HG03025 (cell line): Measurements from ENCODE around the gene IP6K2.

Source experiments
- ATAC-seq: cut with Tn5 transposase; IDR thresholded peaks from one replicate; pipeline ENCODE4 v1.9.1; 2021; ENCODE audit warnings: mild to moderate bottlenecking, moderate library complexity; ENCODE audit not compliant: unreplicated experiment, low FRiP score

Gene IP6K2

DNA sequence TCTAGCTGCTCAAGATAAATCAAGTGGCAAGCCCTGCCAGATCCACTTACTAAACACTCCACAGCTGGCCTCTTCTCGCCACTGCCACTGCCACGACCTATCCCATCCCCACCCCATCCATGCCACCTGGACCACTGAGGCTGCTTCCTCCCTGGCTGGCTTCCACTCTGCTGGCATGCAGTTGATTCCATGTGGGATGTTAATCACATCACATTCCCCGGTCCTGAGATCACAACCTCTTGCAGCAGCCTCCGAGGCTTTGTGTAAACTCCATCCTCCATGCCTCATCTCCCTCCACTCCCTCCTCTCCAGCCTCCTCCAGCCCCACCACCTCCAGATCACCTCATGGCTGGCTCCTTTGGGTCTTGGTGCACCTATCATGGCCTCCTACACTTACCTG is 39.0 kb downstream of the IP6K2 start:
- ATAC-seq = no peak

DNA sequence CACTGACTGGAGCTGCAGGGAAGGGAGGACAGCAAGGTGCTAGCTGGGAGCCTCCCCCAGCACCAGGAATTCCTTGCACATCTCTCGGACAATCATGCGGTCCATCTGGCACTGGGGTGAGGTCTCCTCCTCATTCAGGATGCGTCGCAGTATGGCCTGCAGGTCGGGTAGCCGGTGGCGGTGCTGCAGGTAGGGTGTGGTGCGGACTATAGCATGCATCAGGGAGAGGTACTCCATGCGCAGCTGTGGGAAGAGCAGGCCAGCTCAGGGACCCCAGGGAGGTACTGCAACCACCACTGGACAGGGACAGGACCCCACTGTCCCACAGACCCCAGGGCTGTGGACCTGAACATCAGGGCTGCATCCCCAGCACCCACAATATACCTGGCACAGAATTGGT is 42.5 kb downstream of the IP6K2 start:
- no peak for ATAC-seq

DNA sequence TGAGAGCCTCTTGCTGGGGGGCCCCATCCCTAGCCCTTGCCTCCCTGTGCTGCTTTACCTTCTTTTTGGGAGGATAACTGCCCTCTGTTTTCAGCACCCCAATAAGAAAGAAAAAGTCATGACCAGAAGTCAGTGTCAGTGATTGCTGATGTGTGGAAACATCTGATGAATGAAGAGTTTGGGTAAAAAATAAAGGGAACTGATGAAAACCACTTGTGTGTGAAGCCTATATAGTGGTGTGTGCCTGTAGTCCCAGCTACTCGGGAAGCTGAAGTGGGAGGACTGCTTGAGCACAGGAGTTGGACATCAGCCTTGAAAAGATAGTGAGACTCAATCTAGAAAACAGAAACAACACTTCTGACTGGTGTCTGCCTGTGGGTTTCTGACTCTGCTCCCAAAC is 44.5 kb downstream of the IP6K2 start:
- ATAC-seq = no peak

DNA sequence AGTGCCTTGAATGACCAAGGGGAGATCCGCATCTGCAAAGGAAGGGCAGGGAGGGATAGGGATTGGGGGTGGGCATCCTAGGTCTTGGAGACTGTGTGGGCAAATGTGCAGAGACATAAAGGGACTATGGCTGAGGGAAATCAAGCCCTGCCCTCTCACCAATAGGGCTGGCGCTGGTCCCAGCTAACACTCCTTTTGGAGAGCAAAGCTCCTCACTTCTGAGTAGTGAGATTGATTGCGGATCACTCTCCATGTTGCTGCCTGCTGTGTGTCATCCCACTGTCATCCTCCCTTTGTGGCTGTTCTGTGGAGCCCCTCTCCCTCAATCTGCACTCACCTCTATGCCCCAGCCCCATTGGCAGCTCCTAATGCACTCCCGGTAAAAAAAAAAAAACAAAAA is 52.1 kb downstream of the IP6K2 start:
- ATAC-seq = no peak

DNA sequence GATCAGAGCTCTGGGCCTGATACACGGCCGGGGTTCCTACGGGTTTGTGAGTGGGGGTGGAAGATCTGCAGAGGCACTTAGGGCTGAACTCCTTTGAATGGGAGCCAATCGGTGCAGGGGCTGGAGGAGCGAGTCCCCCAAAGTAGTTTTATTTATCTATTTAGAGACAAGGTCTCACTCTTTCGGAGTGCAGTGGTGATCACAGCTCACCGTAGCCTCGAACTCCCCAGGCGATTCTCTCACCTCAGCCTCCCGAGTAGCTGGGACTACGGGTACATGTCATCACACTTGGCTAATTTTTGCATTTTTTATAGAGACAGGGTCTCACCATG is 52.7 kb downstream of the IP6K2 start:
- no peak for ATAC-seq

DNA sequence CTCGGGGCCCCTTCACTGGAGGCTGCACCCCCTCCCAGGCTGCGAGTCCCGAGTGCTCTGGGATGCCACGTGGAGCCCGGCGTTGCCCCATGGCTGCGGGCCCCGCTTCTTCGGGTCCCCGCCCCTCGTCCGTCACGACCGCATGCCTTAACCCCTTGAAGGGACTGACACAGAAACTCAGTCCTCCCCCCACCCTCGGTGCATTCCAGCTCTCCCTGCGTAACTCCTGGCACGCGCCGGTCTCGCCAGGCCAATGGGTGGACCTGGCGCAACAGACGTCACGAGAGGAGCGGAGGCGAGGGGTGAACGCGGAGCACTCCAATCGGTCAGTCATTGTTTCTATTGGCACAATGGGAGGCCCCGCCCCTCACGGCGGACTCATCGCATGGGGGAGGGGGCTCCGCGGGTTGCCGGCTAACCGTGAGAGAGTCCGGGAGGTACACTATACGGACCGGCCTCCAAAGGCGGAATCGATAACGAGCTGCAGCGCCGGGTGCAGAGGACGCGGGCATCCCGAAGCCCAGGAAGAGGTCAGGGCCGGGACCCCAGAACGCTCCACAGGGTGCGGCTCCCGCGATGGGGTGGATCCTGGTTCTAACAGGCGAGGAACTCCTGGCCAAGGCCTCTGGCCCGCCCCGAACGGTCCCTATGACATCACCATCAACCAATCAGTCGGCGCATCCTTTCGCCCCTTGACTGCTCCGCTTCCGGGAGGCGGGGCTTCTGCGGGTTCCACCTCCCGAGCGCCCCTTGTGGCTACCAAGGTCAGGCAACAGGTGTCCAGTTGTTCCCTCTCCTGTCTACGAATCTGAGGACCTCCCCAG is 53.3 kb downstream of the IP6K2 start:
- ATAC-seq = peak; percentile 73

DNA sequence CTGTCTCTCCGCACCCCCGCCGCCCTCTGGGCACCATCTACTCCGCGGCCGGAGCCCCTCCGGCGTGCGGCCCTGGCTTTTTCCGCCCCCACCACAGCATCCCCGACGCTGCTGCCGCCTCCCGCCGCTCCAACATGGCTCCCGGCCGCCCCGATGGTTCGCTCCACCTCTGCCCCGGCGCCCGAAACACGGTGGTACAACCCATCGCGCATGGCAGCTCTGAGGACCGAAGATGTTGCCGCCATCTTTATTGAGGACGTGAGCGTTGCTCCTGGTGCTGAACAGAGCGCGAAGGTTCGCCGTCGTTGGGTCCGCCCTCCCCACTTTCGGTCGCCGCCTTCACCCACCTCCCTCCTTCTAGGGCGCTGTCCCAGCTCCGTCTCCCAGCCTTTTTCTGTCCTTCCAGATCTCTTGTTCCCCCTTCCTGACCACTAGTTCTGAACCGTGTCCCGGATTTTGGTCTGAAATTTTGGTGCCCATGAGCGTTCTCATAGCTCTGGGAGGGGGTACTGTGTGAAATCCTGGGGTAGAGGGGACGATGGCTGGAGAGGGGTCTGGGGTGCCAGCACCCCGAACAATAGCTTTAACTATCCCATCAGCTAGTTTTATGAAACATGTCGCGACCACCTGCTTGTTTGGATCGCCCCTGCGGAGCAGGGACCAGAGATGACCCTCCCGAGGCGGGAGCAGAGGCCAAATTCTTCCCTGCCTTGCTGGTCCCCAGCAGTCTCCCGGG is 54.1 kb downstream of the IP6K2 start, which contains the start of gene CELSR3:
Gene CELSR3 (minus strand): TSS at position 134 of the 736 bp plus-strand sequence. CDS start 252 bp downstream, outside the sequence.
- no peak for ATAC-seq

DNA sequence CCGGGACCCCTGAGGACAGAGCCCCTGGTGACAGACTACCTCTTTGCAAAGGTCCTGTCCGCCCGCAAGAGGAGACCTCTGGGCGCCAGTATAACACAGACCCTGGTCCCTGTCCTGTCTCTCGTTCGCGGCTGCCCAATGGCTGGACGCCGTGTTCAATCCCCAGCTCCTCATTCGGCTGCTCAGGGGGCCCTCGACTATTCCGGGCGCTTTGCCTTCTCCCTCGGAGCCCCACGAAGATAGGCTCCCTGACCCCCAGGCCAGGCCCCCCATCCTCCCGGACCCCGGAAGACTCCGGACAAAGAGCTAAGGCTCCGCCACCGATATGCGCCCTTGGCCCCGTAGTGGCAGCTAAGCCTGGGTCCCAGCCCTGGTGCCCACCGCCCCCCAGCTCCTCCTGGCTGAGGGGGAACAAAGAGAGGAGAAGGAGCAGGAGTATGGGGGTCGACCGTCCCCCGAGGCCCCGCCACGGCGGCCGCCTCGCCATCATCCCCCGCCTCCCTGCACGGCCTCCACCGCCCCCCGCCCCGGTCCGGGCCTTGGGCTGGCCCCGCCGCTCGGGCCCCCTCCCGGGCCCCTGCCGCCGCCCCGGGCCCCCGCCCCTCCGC is 54.8 kb downstream of the IP6K2 start:
- ATAC-seq = no peak

DNA sequence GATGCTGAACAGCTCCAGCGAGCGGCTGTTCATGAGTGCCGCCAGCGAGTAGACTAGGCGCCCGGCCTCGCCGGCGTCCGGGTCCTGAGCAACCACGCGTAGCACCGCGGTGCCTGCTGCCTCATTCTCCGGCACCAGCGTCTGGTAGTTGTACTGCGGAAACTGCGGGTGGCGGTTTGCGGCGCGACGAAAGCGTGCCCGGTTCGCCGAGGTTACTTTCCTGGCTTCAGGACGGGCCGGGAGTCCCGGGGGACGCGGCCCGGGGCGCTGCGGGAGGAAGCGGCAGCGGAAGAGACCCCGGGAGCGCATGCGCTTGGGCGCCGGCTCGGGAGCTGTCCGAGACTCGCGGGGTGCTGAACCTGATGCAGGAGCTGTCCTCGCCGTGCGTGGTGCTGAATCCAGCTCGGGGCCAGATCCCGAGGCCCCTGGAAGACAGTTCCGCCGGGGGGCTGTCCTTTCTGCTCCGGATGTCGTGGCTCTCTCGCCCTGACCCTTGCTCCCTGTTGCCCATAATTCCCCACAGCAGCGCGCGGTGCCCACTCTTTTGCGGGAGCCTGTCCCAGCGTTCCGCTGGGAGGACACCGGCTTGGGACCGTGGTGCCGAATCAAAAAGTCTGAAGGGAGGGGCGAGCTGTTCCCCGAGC is 55.4 kb downstream of the IP6K2 start:
- no peak for ATAC-seq

DNA sequence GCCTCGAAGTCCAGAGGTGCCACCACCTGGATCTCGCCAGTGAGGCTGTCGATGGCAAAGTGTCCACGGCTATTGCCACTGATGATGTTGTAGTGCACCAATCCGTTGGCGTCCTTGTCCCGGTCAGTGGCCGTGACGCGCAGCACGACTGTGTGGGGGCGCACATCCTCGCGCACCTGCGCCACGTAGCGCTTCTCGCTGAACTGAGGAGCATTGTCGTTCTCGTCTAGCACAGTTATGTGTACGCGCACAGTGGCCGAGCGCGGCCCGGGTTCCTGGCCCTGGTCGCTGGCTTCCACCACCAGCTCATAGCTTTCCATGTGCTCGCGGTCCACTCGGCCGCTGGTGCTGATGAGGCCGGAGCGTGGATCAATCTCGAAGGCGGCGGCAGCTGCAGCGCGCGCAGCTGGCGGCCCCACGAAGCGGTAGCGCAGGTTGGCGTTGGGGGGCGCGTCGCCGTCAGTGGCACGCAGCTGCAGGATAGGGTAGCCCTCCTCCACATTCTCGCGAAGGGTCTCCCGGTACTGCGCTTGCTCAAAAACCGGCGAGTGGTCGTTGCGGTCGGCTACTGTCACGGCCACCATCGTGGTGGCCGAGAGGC is 56.1 kb downstream of the IP6K2 start:
- ATAC-seq = no peak

DNA sequence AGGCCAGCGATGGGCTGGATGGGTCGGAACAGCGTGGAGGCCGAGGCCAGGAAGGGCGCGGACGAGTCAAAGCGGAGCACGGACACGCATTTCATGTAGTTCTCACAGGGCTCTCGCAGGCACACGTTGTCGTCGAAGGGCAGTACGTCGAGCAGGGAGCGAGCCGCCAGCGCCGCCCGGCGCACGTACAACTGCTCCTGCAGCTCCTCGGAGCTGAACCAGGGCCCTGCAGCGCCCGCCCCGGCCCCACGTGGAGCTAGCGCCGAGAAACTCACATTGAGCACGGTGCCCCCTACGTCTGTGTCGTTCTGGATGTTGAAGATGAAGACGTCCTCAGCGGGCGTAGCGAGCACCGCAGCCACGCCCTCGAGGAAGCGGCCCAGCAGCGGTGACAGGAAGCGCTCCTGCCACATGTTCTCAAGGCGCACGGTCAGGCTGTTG is 60.2 kb downstream of the IP6K2 start:
- ATAC-seq = no peak

DNA sequence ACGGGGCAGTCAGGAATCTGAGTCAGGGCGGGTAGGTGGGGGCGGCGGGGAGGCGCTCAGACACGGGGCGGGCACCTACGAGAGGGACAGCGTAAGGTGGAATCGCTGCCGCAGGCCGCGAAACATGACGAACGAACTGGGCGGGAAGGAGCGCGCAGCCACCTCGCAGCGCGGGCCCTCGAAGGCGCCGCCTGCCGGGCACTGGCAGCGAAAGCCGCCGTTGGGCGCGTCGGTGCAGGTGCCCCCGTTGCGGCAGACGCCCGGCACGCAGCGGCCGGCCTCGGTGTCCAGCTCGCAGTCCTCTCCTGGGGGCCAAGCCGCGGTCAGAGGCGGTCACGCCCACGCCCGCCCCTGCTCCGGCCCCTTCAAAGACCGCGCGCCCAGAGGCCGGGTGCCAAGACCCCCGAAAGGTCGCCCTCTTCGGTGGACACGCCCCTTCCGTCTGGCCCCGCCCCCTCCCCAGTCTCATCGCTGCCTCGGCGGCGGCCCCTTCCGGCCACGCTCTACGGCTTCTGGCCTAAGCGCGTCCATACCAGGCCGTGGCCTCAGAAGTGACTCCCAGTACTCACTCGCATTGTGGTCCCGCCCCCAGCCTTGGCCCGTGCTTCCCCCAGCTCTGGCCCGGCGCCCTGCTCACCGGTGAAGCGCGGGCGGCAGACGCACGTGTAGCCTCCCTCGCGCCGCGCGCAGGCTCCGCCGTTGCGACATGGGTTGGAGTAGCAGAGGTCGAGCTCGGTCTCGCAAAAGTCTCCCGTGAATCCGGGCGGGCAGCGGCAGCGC is 60.8 kb downstream of the IP6K2 start:
- ATAC-seq = no peak

DNA sequence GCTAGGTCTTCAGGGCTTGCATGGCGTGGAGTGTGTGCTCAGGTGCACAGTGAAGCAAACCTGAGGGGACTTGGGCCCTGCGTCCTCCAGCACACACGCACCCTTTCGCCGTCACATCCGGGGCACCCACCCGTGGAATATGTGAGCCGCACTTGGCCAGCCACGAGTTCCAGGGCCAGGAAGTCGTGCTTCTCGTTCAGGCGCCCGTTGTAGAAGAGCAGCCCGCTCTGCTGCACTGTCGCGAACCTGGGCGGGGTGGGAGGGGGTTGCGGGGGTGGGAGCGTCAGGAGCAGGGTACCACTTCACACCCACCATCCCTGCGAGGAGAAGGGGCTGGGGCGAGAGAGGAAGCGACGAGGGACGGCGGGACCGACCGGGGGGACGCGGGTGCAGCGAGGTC is 61.4 kb downstream of the IP6K2 start:
- ATAC-seq = no peak

DNA sequence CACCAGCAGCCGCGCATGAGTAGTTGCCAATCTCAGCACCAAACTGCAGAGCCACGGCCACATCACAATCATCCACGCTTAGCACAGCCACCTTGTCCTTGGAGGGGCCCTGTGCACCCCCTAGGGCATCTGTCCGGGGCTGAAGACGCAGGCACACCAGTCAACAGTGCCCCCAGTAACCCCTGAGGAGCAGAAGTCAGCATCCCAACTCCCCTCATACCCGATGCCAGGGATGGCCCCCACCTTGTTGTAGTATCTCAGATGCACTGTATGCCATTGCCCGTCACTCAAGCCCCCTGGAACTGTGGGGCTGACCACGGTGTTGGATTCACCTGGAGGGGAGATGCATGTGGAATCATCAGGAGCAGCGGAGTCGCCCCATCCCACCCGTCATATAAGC is 62.0 kb downstream of the IP6K2 start:
- no peak for ATAC-seq

DNA sequence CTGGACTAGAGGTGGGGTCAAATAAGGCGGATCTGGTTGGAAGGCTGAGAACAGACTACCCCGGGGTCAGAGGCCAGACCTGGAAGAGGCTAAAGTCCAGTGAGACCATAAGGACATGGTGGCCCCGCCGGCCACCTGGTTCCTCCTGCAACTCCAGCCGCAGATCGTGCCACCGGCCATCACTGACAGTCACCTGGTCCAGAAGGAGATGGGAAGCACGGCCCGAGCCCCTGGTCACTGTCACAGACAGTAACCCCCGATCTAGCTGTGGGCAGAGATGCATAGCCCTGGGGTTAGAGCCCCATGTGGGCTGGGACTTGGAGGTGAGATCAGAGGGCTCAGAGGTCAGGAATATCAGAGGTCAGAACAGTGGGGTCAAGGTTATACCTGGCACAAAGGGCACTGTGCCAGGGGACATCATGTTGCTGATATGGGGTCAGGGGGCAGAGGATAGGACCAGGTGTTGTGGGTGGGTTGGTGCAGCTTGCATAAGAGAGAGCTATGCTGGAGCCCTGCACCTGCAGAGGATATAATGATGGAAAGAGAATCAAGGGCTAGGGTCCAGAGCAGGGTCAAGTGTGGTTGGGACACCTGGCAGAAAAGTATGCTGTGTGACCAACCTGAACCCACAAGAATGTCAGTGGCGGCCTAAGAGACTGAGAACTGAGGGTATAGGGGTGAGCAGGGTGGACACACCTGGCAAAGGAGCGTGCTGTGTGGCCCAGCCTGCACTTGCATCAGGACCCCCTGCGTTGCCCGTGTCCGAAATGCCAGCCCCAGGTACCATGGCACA is 63.9 kb downstream of the IP6K2 start:
- ATAC-seq = no peak

DNA sequence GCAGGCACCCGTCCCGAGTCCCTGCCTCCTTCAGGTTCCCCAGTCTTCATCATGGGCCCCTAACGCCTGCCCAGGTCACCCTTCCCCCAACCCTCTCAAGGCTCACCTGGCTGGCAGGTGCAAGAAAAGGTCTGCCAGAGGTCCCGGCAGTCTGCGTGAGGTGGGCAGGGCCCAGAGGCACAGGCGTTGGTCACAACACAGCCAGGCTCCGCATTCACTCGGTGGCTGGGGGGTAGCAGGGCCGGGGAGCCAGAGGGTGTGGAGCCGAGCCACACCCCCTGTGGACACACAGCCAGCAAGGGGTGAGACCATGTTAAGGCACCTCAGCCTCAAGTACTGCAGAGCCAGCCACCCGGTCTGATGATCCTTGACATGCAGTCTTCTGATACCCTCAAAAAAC is 65.2 kb downstream of the IP6K2 start:
- ATAC-seq = no peak

DNA sequence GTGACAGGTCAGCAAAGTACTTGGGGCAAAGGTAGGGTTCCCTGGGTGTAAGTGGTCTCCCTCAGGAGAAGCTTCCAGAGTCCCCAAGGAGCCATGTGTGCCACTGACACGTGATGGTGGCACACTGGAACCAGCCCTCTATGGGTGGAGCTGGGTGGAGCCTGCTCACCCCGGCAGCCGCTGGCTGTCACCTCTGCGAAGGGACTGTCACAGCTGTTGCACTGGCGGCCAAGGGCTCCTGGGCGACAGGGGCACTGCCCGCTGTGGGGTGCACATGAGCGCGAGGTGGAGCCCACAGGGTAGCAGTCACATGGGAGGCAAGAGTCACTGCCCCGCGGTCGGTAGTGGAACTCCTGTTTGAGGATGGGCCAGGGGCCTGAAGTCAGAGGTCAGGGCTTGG is 66.3 kb downstream of the IP6K2 start:
- no peak for ATAC-seq

DNA sequence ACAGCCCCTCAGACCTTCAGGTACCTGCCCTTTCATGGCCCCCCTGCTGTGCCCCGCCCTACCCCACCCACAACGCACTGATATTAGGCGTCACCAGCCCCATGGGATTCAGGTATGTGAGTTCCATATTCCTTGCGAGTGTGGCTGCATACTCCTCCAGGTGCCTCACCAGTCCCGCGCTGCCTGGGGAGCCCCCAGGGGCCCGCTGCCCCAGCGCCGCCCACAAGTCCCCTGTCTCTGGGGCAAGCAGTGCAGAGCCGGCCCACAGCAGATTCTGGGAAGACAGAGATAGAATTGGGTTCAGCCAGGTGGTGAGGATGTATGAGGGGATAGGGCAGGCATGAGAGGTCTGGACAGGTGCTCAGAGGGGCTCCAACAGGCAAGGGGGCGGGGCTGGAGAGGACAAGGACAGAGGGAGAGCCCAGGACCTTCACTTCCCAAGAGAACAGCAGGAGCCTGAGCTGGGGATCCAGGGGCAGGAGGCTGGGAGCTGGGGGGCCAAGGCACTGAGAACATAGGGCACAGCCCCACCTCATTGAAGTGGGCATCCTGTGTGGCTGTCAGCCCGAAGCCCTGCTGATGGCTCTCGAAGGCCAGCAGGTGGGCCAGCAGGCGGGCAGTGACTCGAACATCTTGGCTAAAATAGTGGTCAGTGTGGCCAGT is 68.7 kb downstream of the IP6K2 start:
- no peak for ATAC-seq

DNA sequence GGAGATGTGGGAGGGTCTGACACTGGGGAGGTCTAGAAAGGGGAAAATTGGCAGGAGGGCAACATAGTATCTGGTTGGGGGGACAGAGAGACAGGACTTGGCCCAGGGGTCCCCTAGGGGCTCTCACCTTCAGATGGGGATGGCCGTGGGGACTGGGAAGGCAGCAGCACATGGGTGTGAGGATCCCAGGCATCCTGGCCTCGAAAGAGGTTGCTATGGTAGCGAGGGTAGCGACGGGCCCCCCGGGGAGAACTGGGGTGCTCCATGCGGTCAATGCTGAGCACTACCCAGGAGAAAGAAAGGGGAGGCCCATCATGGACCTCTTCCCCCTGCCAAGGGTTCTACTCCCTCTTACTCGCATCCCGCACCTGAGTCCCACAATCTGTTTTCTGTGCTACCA is 69.3 kb downstream of the IP6K2 start:
- no peak for ATAC-seq
